Right ventricle myocardium inferior (tissue), 1 donor: Measurements from ENCODE around the gene MFSD11. TPM values are rescaled to one million over a fixed set of nuclear protein-coding genes. Genes with fewer than 3 reads are reported as not detected.
"Not testable (repeated sequence)": the region's sequence is repeated elsewhere in the genome, so short reads cannot be mapped to it uniquely, and the experiment has no call there.

Source experiments
- ATAC-seq: fragments of 200-7000 bp; cut with Tn5 transposase; one replicate; pipeline ENCODE4 v1.9.1; 2020; ENCODE audit warnings: mild to moderate bottlenecking, moderate library complexity
- DNase-seq: peaks from one replicate; pipeline ENCODE4 v3.0.0; 2021; ENCODE audit errors: missing footprints
- intact Hi-C: fragments of 100-400 bp; cut with DNase I; formaldehyde crosslinking; loops from one replicate; pipeline ENCODE4 v1.11.0; 2022
- microRNA-seq: library from miRNA; unstranded; fragments of <30 nt; microRNA quantifications from one replicate; pipeline ENCODE4 v1.2.0, GENCODE V29; 2020
- total RNA-seq: library from RNA; stranded (reverse); fragmentation: NEBNext Ultra II Directional; extraction: Animal tissue kit (Norgen Biotek cat#: 25700); gene quantifications from one replicate; pipeline ENCODE4 v1.2.1, GENCODE V29; 2021
- donor health status: DM: no; HTN: yes; CAD: no; lungs with severe emphysema.

The MFSD11 gene
- total RNA-seq, 1 donor from 2014 or later, result 20.8 TPM

DNA sequence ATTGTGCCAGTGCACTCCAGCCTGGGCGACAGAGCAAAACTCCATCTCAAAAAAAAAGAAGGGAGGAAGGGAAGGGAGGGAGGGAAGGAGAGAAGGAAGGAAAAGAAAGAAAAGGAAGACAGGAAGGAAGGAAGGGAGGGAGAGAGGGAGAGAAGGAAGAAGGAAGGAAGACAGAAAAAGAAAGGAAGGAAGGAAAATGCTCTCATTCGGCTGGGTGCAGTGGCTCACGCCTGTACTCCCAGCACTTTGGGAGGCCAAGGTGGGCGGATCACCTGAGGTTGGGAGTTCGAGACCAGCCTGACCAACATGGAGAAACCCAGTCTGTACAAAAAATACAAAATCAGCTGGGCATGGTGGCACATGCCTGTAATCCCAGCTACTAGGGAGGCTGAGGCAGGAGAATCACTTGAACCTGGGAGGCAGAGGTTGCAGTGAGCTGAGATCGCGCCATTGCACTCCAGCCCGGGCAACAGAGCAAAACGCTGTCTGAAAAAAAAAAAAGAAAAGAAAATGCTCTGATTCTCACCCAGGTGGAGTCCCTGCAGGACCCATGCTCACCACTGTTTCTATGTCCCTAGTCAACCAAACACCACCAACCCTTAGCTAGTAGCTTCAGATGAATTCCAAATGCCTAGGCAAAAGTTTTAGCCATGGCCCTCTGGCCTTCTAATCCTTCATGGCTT, 78.1 kb downstream of the MFSD11 start:
- intact Hi-C loops, DNase-seq: not testable (repeated sequence)

DNA sequence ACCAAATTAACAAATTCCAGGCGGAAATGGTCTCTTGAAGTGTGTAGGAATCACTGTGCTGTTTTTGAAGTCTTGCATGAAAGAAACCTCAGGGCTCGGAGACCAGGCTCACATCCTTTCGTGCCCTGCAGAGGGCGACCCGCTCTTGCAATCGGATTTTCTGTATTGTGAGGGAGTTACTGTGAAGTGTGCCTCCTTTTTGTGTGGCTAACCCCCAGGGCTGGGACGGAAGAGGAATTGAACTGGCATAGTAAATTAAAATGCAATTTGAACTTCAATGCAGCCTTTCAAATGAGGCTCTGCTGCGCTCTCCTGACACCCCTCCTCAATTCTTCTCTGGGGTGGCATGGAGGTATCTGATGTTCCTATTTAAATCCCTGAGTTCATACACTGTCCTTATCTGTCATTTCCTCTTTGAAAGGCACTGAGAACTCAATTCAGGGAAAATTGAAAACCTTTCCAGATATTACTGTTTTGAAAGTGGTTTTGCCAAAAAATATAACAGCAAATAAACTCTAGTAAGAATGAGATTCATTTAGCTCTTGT, 78.7 kb downstream of the MFSD11 start:
- ATAC-seq (no peak), DNase-seq (no peak)
- intact Hi-C loops, result no loop called here

More for the DNA sequence above, 78.1 kb downstream of the MFSD11 start:
- not testable (repeated sequence) for ATAC-seq

DNA sequence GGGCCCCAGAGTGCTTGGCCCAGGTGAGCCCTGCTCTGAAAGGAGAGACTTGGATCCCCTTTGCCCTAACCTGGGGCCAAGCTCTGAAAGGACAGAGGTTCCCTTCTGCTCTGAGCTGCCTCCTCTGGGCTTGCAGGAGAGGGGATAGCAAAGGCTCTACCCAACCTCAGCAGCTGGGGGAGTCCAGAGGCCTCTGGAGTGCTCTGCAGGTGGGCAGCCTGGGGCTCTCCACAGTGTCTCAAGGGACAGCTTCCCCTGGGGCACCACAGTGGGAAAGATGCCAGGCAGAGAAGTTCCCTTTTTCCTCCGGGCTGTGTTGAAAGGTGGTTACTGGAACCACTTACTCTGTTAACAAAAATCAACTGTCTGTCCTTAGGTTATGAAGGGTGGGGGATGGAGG, 82.1 kb downstream of the MFSD11 start:
- intact Hi-C loops, result no loop called here
- no peak for DNase-seq
- no peak for ATAC-seq

DNA sequence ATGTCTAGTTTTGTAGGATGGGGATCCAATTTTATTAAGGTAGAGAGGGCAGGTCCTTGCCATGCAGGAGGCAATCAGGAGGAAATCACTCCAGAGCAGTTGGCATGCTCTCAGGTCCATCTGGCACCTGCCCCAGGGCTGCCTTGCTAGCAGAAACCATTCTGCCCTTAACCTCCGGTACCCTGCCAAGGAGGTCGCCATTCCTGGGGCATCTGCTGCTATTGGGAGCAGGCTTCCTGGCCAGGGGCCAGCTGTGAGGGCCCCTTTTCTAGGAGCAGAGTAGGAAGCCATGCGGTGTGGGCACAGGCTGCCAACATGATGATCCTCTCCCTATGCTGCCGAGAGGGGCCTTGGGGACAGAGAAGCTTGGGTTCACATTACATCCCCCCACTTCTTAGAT, 82.6 kb downstream of the MFSD11 start:
- intact Hi-C loops, result no loop called here
- DNase-seq (no peak), ATAC-seq (no peak)

DNA sequence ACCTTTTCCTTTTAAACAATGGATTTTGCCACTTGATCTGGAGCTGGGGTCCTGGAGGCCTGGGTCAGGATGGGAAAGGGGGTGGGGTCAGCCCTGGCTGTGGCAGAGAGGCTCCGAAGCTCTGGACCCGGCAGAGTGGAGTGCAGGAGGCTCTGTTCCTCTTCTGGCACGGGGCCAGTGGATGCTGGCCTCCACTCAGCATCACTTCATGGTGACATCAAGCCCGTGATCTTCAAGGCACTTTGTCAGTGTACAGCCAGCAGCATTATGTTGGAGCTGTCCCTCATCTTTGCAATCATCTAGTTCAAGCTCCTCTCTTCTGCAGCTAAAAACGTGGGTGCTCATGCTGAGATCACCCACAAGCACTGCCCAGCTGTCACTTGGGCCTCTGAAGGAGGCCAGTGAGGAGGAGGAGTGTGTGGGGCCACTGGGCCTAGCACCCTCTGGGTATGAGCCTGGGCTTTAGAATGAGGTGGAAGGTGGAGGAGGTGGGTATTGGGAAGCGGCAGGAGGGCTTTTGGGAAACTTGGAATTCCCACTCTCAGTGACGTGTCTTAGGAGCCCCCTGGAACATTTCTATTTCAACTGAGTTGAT, 84.4 kb downstream of the MFSD11 start:
- ATAC-seq, result no peak
- intact Hi-C loops, result no loop called here
- DNase-seq, result no peak

DNA sequence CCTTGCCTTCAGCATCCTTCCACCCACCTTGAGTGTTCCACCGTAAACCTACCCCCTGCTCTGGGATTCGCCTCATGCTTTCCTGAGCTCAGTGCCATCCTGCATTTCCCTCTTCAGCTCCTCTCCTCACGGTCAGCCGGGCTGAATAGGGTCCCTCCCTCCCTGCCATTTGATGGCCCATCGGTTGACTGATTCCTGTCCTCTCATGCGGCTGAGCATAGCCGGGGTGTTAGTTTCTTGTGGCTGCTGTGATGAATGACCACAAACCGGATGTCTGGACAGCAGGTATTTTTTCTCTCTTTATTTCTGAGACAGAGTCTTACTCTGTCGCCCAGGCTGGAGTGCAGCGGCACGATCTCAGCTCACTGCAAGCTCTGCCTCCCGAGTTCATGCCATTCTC, 86.2 kb downstream of the MFSD11 start:
- ATAC-seq (no peak), DNase-seq (no peak)
- intact Hi-C loops, result no loop called here

DNA sequence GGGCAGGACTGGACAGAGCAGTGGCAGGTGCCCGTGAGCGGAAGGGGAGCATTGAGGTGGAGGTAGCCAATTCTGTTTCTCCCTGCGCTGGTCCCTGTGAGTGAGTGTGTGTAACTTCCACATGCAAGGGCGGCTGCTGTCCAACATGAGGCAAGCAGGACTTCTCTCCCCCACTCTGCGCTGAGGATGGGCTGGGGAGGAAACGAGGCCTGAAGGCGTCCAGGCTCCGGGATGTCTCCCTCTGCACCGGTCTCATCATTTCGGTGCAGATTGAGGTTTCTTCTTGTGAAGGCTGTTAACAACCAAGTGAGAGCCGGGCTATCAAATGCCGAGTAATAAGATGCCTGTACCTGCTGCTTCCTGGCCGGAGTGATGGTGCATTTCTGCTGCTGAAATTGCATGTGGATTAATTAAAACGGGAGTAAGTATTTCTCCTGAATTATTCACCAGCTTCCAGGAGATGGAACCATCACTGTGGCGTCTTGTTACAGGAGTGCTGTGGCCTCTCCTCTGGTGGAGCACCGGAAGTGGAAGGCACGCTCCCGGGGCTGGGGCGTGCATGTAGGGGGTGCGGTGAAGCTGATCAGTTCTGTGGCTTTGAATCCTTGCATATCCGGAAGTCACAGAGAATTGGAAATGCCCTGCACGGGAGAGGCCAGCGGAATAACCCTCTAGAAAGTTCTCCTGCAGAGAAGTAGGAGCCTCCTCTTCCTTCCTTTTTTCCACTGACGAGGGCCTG, 88.6 kb downstream of the MFSD11 start:
- DNase-seq, result no peak
- intact Hi-C loops, result no loop called here
- ATAC-seq, result no peak

DNA sequence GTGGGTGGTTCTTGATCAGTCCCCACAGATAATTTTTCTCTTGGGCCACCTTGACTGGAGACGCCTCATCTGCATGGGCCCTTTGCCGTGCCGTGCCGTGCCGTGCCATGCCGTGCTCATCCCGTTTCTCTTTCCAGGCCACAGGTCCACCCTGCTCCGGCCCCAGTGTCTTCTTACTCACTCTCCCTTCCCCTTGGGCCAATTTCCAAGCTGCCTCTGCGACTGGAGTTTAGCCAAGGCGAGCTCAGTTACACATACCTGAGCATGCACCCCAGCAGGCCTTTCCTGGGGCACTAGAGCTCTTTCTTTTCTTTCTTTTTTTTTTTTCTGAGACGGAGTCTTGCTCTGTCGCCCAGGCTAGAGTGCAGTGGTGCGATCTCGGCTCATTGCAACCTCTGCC, 89.8 kb downstream of the MFSD11 start:
- intact Hi-C loops, result no loop called here
- no peak for ATAC-seq
- no peak for DNase-seq

Small RNA genes lying within 50 kb of the gene (microRNA-seq; reads per million reads assigned to microRNA genes)
- gene MIR636, result not detected

Other genes starting within 250 kb of the MFSD11 start
- 17.9 TPM for gene RHBDF2, start 236.7 kb upstream of the MFSD11 start, total RNA-seq
- gene CYGB, start 200.4 kb upstream of the MFSD11 start, total RNA-seq, result 38.2 TPM
- gene PRCD, start 198.1 kb upstream of the MFSD11 start, total RNA-seq, result 3.4 TPM
- 5.7 TPM for gene ST6GALNAC2, start 152.3 kb upstream of the MFSD11 start, total RNA-seq
- 6.1 TPM for gene ST6GALNAC1, start 94.4 kb upstream of the MFSD11 start, total RNA-seq
- 375 TPM for gene MXRA7, start 27.2 kb upstream of the MFSD11 start, total RNA-seq
- 62.8 TPM for gene JMJD6, start 11.5 kb upstream of the MFSD11 start, total RNA-seq
- 17.3 TPM for gene METTL23, start 11.3 kb upstream of the MFSD11 start, total RNA-seq
- 74.0 TPM for gene SRSF2, start 788 bp upstream of the MFSD11 start, total RNA-seq
- not detected for gene MGAT5B, start 130.3 kb downstream of the MFSD11 start, total RNA-seq